Neutrophil (primary cell): ENCODE measurements around the gene CD44.

Source experiments
- H3K27ac ChIP-seq: fragments of 200-600 bp; sonication (generic); 2 replicates; pipeline ENCODE4 v1.5.1; 2016; ENCODE audit warnings: mild to moderate bottlenecking, moderate library complexity
- H3K27me3 ChIP-seq: fragments of 200-600 bp; sonication (generic); 2 replicates; pipeline ENCODE4 v1.6.0; 2016; ENCODE audit warnings: mild to moderate bottlenecking
- H3K36me3 ChIP-seq: fragments of 200-600 bp; sonication (generic); 2 replicates; pipeline ENCODE4 v1.5.1; 2017
- H3K4me1 ChIP-seq, 2 experiments: fragments of 200-600 bp in 1 of 2; sonication (generic) in 1 of 2; 1 replicate in 1 of 2; 2 replicates in 1 of 2; pipeline versions ENCODE4 v1.5.1 to v1.6.1; 2013 to 2016; ENCODE audit warnings: low read depth in 1 of 2, low read length in 1 of 2, mild to moderate bottlenecking in 1 of 2, moderate library complexity in 1 of 2; ENCODE audit not compliant: control insufficient read depth in 1 of 2, insufficient read depth in 1 of 2
- H3K4me3 ChIP-seq, 2 experiments: fragments of 200-600 bp in 1 of 2; sonication (generic) in 1 of 2; 1 replicate in 1 of 2; 2 replicates in 1 of 2; pipeline ENCODE4 v1.5.1; 2013 to 2016; ENCODE audit warnings: low read depth in 1 of 2, low read length in 1 of 2, mild to moderate bottlenecking in 1 of 2, moderate library complexity in 1 of 2
- H3K9me3 ChIP-seq: fragments of 200-600 bp; sonication (generic); 2 replicates; pipeline ENCODE4 v1.5.1; 2016
- CTCF ChIP-seq: fragments of 200-600 bp; sonication (generic); IDR thresholded peaks from 2 replicates; pipeline ENCODE4 v1.5.1; 2016; ENCODE audit warnings: antibody characterized with exemption

CD44 gene

GRCh38 chr11:35109041-35109440, 29.9 kb upstream of the CD44 start:
- Histone ChIP-seq H3K4me1 (peaks cover 41 to 43% of the 10 kb centered on the region in 2 experiments), H3K4me3 (no peak overlapping the region), H3K27me3 (no peaks in the 10 kb centered on the region), H3K36me3 (no peaks in the 10 kb centered on the region), H3K9me3 (no peaks in the 10 kb centered on the region), H3K27ac (no peak overlapping the region)
- TF ChIP-seq CTCF, result no peak

- H3K27me3 ChIP-seq, result no peaks in the 10 kb centered on the region
- no peak overlapping the region for H3K27ac ChIP-seq
- no peaks in the 10 kb centered on the region for H3K36me3 ChIP-seq
- no peak overlapping the region for H3K4me3 ChIP-seq
- TF ChIP-seq CTCF, result no peak
- no peaks in the 10 kb centered on the region for H3K9me3 ChIP-seq
- peaks cover 41 to 43% of the 10 kb centered on the region in 2 experiments for H3K4me1 ChIP-seq
Observed at GRCh38 chr11:35109827-35110226, 29.1 kb upstream of the CD44 start.

GRCh38 chr11:35111161-35112055, 27.6 kb upstream of the CD44 start:
- Histone ChIP-seq H3K27ac (peak overlapping the region; percentile 67), H3K4me3 (peak overlapping the region in 1 of 2 experiments; percentile 5), H3K4me1 (peaks cover 41 to 43% of the 10 kb centered on the region in 2 experiments), H3K9me3 (no peaks in the 10 kb centered on the region), H3K27me3 (no peaks in the 10 kb centered on the region), H3K36me3 (no peaks in the 10 kb centered on the region)
- no peak for TF ChIP-seq CTCF

- Histone ChIP-seq H3K4me3 (no peak overlapping the region), H3K27me3 (no peaks in the 10 kb centered on the region), H3K9me3 (no peaks in the 10 kb centered on the region), H3K27ac (no peak overlapping the region), H3K36me3 (no peaks in the 10 kb centered on the region), H3K4me1 (peaks cover 35 to 37% of the 10 kb centered on the region in 2 experiments)
- TF ChIP-seq CTCF, result no peak
Observed at GRCh38 chr11:35112056-35112845, 26.7 kb upstream of the CD44 start.

GRCh38 chr11:35112846-35113105, 26.2 kb upstream of the CD44 start:
- H3K9me3 ChIP-seq, result no peaks in the 10 kb centered on the region
- H3K27me3 ChIP-seq, result no peaks in the 10 kb centered on the region
- TF ChIP-seq CTCF, result no peak
- H3K4me3 ChIP-seq, result no peak overlapping the region
- H3K4me1 ChIP-seq, result peaks cover 30 to 31% of the 10 kb centered on the region in 2 experiments
- H3K27ac ChIP-seq, result no peak overlapping the region
- no peaks in the 10 kb centered on the region for H3K36me3 ChIP-seq
